Panc1 (cell line): Measurements from ENCODE around the gene RPL23.

Experiments used
- CTCF ChIP-seq: fragments of 450-650 bp; IDR thresholded peaks from 2 replicates; pipeline ENCODE4 v1.5.1; 2017; ENCODE audit warnings: mild to moderate bottlenecking
- POLR2AphosphoS5 ChIP-seq: IDR thresholded peaks from 2 replicates; pipeline ENCODE4 v1.6.1; 2012; ENCODE audit warnings: mild to moderate bottlenecking, low read depth, low read length, moderate library complexity
- TCF7L2 ChIP-seq: IDR thresholded peaks from 2 replicates; pipeline ENCODE4 v1.6.1; 2011; ENCODE audit warnings: mild to moderate bottlenecking, low read depth, low read length, inconsistent platforms
- TF ChIP-seq, protein P1 (sequence below), 2 experiments: IDR thresholded peaks; 2 replicates each; pipeline ENCODE4 v1.6.1; 2011 to 2012; ENCODE audit warnings: low read depth in 2 of 2, control low read depth in 1 of 2, low read length in 1 of 2, mild to moderate bottlenecking in 1 of 2, moderate library complexity in 1 of 2; ENCODE audit not compliant: insufficient read depth in 1 of 2

GRCh38 chr17:38872027-38872511 is 18.5 kb upstream of the RPL23 start:
- TF ChIP-seq CTCF (no peak), TCF7L2 (no peak), POLR2AphosphoS5 (no peak)
- TF ChIP-seq, protein P1, sequence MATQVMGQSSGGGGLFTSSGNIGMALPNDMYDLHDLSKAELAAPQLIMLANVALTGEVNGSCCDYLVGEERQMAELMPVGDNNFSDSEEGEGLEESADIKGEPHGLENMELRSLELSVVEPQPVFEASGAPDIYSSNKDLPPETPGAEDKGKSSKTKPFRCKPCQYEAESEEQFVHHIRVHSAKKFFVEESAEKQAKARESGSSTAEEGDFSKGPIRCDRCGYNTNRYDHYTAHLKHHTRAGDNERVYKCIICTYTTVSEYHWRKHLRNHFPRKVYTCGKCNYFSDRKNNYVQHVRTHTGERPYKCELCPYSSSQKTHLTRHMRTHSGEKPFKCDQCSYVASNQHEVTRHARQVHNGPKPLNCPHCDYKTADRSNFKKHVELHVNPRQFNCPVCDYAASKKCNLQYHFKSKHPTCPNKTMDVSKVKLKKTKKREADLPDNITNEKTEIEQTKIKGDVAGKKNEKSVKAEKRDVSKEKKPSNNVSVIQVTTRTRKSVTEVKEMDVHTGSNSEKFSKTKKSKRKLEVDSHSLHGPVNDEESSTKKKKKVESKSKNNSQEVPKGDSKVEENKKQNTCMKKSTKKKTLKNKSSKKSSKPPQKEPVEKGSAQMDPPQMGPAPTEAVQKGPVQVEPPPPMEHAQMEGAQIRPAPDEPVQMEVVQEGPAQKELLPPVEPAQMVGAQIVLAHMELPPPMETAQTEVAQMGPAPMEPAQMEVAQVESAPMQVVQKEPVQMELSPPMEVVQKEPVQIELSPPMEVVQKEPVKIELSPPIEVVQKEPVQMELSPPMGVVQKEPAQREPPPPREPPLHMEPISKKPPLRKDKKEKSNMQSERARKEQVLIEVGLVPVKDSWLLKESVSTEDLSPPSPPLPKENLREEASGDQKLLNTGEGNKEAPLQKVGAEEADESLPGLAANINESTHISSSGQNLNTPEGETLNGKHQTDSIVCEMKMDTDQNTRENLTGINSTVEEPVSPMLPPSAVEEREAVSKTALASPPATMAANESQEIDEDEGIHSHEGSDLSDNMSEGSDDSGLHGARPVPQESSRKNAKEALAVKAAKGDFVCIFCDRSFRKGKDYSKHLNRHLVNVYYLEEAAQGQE (IDR thresholded peaks at IDR 0.05; ENCODE audit: insufficient read depth in 1 of 2, low read depth in 2 of 2, low read length in 1 of 2): no peak
